GM12878 (cell line): Measurements from ENCODE around the gene KIRREL1. TPM values are rescaled to one million over a fixed set of nuclear protein-coding genes. Genes with fewer than 3 reads are reported as not detected.

Experiments
- CHD4 ChIP-seq: fragments of 200-600 bp; sonication (generic); IDR thresholded peaks from 2 replicates; pipeline ENCODE4 v1.6.1; 2016; ENCODE audit warnings: mild to moderate bottlenecking
- EGR1 ChIP-seq, 2 experiments: IDR thresholded peaks; 1 replicate in 1 of 2; 2 replicates in 1 of 2; pipeline ENCODE4 v1.6.1; 2011 to 2012; ENCODE audit warnings: low read depth in 2 of 2, low read length in 2 of 2, borderline replicate concordance in 1 of 2, mild to moderate bottlenecking in 1 of 2, moderate library complexity in 1 of 2
- KAT2A ChIP-seq: conservative IDR thresholded peaks from 2 replicates; pipeline ENCODE4 v1.6.1; 2011; ENCODE audit warnings: low read depth, low read length; ENCODE audit not compliant: control insufficient read depth
- ZBED1 ChIP-seq: IDR thresholded peaks from 2 replicates; pipeline ENCODE4 v1.6.1; 2016; ENCODE audit warnings: borderline replicate concordance
- polyA plus RNA-seq, 11 experiments: library from polyadenylated mRNA; depleted of rRNA in 4 of 11; unstranded in 6 of 11; stranded (reverse) in 5 of 11; fragments of >200 nt; fragmentation: Nextera tagmentation in 4 of 11; fragmentation: Illumina TruSeq in 1 of 11; extraction: Ambion mirVana in 4 of 11; extraction: Trizol in 1 of 11; gene quantifications; 1 replicate in 1 of 11; 2 replicates in 10 of 11; pipeline versions ENCODE4 v1.2.1 to v1.2.3, GENCODE V29; 2011 to 2016; ENCODE audit warnings: inconsistent platforms in 2 of 11, missing spikeins in 2 of 11, low read depth in 1 of 11
- total RNA-seq, 4 experiments: library from RNA; depleted of rRNA in 3 of 4; stranded (reverse); fragments of >200 nt in 3 of 4; fragmentation: Illumina TruSeq in 1 of 4; extraction: Trizol in 1 of 4; gene quantifications; 2 replicates each; pipeline versions ENCODE4 v1.2.1 to v1.2.3, GENCODE V29; 2013 to 2021
- TF ChIP-seq, protein P1 (sequence below): IDR thresholded peaks from 2 replicates; pipeline ENCODE4 v1.6.1; 2012; ENCODE audit warnings: improper control_type of control experiment, low read depth, low read length; ENCODE audit not compliant: insufficient replicate concordance
- TF ChIP-seq, protein P2 (sequence below): fragments of 150-350 bp; IDR thresholded peaks from 2 replicates; pipeline ENCODE4 v1.6.1; 2014; ENCODE audit warnings: mild to moderate bottlenecking, low read depth, low read length

KIRREL1 gene
- total and polyA plus RNA-seq, 10 of the 15 experiments (the other 5 are each of a cell fraction or from before 2014, with no cell fraction given), result 0.15 TPM; not detected in 9

DNA sequence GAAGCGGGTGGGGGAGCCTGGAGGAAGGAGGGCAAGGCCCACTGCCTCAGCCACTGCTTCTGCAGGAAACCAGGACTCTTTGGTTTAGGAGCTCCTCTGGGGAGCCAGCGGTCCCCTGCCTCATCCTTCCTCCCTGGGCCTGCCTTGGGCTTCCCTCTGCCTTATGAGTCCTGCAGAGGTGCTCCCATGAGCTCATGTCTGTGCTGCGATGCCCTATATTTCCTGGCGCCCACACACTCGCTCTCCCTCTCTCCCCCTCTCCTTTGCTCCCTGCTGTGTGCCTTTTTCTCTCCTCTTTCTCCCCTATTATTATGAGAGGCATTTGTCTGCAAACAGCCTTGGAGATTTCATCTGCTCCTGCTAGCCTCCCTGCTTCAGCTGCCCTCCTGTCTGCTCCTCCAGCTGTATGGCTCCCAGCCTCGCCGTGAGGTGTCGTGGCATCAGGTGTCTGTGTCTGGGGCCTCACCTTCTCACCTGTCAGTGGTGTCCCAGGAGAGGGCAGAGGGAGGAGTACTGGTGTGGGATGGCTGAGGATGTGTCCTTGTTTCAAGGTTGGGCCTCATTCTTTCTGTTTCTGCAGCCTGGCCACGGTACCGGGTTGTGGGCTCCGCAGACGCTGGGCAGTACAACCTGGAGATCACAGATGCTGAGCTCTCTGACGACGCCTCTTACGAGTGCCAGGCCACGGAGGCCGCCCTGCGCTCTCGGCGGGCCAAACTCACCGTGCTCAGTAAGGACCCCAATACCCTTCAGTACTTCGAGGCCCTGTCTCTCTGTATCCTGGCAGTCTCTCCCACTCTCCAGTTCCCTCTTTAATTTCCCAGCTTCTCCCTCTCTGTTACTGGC is 84.2 kb downstream of the KIRREL1 start (continued):
- TF ChIP-seq, protein P1, sequence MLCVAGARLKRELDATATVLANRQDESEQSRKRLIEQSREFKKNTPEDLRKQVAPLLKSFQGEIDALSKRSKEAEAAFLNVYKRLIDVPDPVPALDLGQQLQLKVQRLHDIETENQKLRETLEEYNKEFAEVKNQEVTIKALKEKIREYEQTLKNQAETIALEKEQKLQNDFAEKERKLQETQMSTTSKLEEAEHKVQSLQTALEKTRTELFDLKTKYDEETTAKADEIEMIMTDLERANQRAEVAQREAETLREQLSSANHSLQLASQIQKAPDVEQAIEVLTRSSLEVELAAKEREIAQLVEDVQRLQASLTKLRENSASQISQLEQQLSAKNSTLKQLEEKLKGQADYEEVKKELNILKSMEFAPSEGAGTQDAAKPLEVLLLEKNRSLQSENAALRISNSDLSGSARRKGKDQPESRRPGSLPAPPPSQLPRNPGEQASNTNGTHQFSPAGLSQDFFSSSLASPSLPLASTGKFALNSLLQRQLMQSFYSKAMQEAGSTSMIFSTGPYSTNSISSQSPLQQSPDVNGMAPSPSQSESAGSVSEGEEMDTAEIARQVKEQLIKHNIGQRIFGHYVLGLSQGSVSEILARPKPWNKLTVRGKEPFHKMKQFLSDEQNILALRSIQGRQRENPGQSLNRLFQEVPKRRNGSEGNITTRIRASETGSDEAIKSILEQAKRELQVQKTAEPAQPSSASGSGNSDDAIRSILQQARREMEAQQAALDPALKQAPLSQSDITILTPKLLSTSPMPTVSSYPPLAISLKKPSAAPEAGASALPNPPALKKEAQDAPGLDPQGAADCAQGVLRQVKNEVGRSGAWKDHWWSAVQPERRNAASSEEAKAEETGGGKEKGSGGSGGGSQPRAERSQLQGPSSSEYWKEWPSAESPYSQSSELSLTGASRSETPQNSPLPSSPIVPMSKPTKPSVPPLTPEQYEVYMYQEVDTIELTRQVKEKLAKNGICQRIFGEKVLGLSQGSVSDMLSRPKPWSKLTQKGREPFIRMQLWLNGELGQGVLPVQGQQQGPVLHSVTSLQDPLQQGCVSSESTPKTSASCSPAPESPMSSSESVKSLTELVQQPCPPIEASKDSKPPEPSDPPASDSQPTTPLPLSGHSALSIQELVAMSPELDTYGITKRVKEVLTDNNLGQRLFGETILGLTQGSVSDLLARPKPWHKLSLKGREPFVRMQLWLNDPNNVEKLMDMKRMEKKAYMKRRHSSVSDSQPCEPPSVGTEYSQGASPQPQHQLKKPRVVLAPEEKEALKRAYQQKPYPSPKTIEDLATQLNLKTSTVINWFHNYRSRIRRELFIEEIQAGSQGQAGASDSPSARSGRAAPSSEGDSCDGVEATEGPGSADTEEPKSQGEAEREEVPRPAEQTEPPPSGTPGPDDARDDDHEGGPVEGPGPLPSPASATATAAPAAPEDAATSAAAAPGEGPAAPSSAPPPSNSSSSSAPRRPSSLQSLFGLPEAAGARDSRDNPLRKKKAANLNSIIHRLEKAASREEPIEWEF, result no peak
- TF ChIP-seq CHD4, result no peak
- TF ChIP-seq KAT2A, result no peak
- TF ChIP-seq, protein P2, sequence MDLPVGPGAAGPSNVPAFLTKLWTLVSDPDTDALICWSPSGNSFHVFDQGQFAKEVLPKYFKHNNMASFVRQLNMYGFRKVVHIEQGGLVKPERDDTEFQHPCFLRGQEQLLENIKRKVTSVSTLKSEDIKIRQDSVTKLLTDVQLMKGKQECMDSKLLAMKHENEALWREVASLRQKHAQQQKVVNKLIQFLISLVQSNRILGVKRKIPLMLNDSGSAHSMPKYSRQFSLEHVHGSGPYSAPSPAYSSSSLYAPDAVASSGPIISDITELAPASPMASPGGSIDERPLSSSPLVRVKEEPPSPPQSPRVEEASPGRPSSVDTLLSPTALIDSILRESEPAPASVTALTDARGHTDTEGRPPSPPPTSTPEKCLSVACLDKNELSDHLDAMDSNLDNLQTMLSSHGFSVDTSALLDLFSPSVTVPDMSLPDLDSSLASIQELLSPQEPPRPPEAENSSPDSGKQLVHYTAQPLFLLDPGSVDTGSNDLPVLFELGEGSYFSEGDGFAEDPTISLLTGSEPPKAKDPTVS, result no peak
- no peak for TF ChIP-seq EGR1 (IDR thresholded peaks at IDR 0.05; ENCODE audit: borderline replicate concordance in 1 of 2, low read depth in 2 of 2, low read length in 2 of 2)
- no peak for TF ChIP-seq ZBED1
